Tibial nerve (tissue), 4 donors: ENCODE results near the gene ALPL. TPM values are rescaled to one million over a fixed set of nuclear protein-coding genes. Genes with fewer than 3 reads are reported as not detected.
A peak's percentile ranks its signal among the peaks of the same experiment; 100 is the strongest.

Experiments used
- DNase-seq, 2 donors: peaks; one replicate each; pipeline ENCODE4 v3.0.0-alpha.2; 2019; ENCODE audit warnings: low spot score in 2 of 2
- H3K27ac ChIP-seq, 4 donors: fragments of 200-600 bp; sonication (generic) in 3 of 4; one replicate each; pipeline ENCODE4 v1.5.1; 2017 to 2019; ENCODE audit warnings: mild to moderate bottlenecking in 1 of 4
- H3K27me3 ChIP-seq, 2 donors: fragments of 200-600 bp; sonication (generic) in 1 of 2; one replicate each; pipeline versions ENCODE4 v1.5.1 to v1.6.0; 2017 to 2019
- H3K36me3 ChIP-seq, 3 donors: fragments of 200-600 bp; sonication (generic); one replicate each; pipeline ENCODE4 v1.5.1; 2018 to 2019
- H3K4me1 ChIP-seq, 4 donors: fragments of 200-600 bp; sonication (generic) in 3 of 4; one replicate each; pipeline ENCODE4 v1.5.1; 2017 to 2019
- H3K4me3 ChIP-seq, 4 donors: fragments of 200-600 bp; sonication (generic) in 3 of 4; one replicate each; pipeline ENCODE4 v1.5.1; 2017 to 2019; ENCODE audit warnings: mild to moderate bottlenecking in 1 of 4, moderate library complexity in 1 of 4
- H3K9me3 ChIP-seq, 4 donors: fragments of 200-600 bp; sonication (generic) in 3 of 4; one replicate each; pipeline ENCODE4 v1.5.1; 2017 to 2019
- CTCF ChIP-seq, 5 experiments: fragments of 200-600 bp in 3 of 5; fragments of 450-650 bp in 2 of 5; sonication (generic) in 3 of 5; IDR thresholded peaks; one replicate each; pipeline ENCODE4 v1.5.1; 2016 to 2019; ENCODE audit warnings: antibody characterized with exemption in 5 of 5, mild to moderate bottlenecking in 3 of 5, moderate library complexity in 2 of 5
- EP300 ChIP-seq, 2 donors: sonication (generic); formaldehyde crosslinking; IDR thresholded peaks; one replicate each; pipeline ENCODE4 v1.6.1; 2017; ENCODE audit warnings: antibody characterized with exemption in 2 of 2, mild to moderate bottlenecking in 1 of 2
- POLR2A ChIP-seq, 2 donors: fragments of 450-650 bp; IDR thresholded peaks; one replicate each; pipeline ENCODE4 v1.6.1; 2017; ENCODE audit warnings: antibody characterized with exemption in 2 of 2, mild to moderate bottlenecking in 2 of 2, moderate library complexity in 2 of 2
- WGBS, 2 donors: methylation state at CpG; one replicate each; pipeline ENCODE4 v1.1.5; 2018; 5-methylcytosine and 5-hydroxymethylcytosine counted together
- total RNA-seq, 4 donors: library from RNA; depleted of rRNA; stranded (reverse); fragments of >200 nt; gene quantifications; one replicate each; pipeline ENCODE4 v1.1.0, GENCODE V29; 2016

The ALPL gene
- total RNA-seq, 4 donors from 2014 or later, result 3.9 to 19.2 (median 7.5) TPM

- H3K36me3 ChIP-seq, result no peaks in the 10 kb centered on the region
- H3K4me1 ChIP-seq, result peaks cover 0 to 27% (median 7%) of the 10 kb centered on the region in 4 donors
- H3K9me3 ChIP-seq, result no peaks in the 10 kb centered on the region
- DNase-seq, result no peak
- no peaks in the 10 kb centered on the region for H3K27me3 ChIP-seq
- WGBS, 2 donors, result 83 to 90% methylated on average over 6 of the region's 6 CpGs
- TF ChIP-seq POLR2A (IDR thresholded peaks at IDR 0.05), result no peak
- TF ChIP-seq CTCF (IDR thresholded peaks at IDR 0.05), result no peak
- no peak for TF ChIP-seq EP300 (IDR thresholded peaks at IDR 0.05)
- H3K27ac ChIP-seq, result peak overlapping the region in 1 of 4 donors; percentile 84
- H3K4me3 ChIP-seq, result no peak overlapping the region
Observed at GRCh38 chr1:21541329-21541728, 32.1 kb downstream of the ALPL start.

- Histone ChIP-seq H3K27me3 (no peaks in the 10 kb centered on the region), H3K4me3 (no peak overlapping the region), H3K9me3 (no peaks in the 10 kb centered on the region), H3K4me1 (peaks cover 0 to 27% (median 7%) of the 10 kb centered on the region in 4 donors), H3K36me3 (no peaks in the 10 kb centered on the region), H3K27ac (peak overlapping the region in 2 of 4 donors; percentile 32 to 84)
- peak in 1 of 2 donors; percentile 11 for DNase-seq
- WGBS, 2 donors, result 44 to 45% methylated on average over 3 of the region's 3 CpGs
- TF ChIP-seq POLR2A (IDR thresholded peaks at IDR 0.05) (no peak), CTCF (IDR thresholded peaks at IDR 0.05) (no peak), EP300 (IDR thresholded peaks at IDR 0.05) (no peak)
Observed at GRCh38 chr1:21541835-21542234, 32.6 kb downstream of the ALPL start.

GRCh38 chr1:21543598-21543997 lies 34.4 kb downstream of the ALPL start:
- Histone ChIP-seq H3K27ac (no peak overlapping the region), H3K36me3 (no peaks in the 10 kb centered on the region), H3K4me1 (peaks cover 0 to 11% (median under 1%) of the 10 kb centered on the region in 4 donors), H3K9me3 (no peaks in the 10 kb centered on the region), H3K27me3 (no peaks in the 10 kb centered on the region), H3K4me3 (no peak overlapping the region)
- TF ChIP-seq EP300 (IDR thresholded peaks at IDR 0.05) (no peak), POLR2A (IDR thresholded peaks at IDR 0.05) (no peak), CTCF (IDR thresholded peaks at IDR 0.05) (no peak)
- no peak for DNase-seq
- WGBS, 2 donors, result 84 to 88% methylated on average over 6 of the region's 6 CpGs

- Histone ChIP-seq H3K36me3 (no peaks in the 10 kb centered on the region), H3K9me3 (no peaks in the 10 kb centered on the region), H3K27ac (no peak overlapping the region), H3K4me1 (peaks cover 0 to 10% (median 0%) of the 10 kb centered on the region in 4 donors), H3K4me3 (no peak overlapping the region), H3K27me3 (no peaks in the 10 kb centered on the region)
- 92 to 98% methylated on average over 4 of the region's 4 CpGs for WGBS, 2 donors
- no peak for TF ChIP-seq CTCF (IDR thresholded peaks at IDR 0.05)
- DNase-seq, result no peak
Observed at GRCh38 chr1:21544095-21544494, 34.9 kb downstream of the ALPL start.

- Histone ChIP-seq H3K27ac (no peak overlapping the region), H3K4me3 (no peak overlapping the region), H3K27me3 (no peaks in the 10 kb centered on the region), H3K4me1 (peaks cover 0 to 9% (median 0%) of the 10 kb centered on the region in 4 donors), H3K36me3 (no peaks in the 10 kb centered on the region), H3K9me3 (no peaks in the 10 kb centered on the region)
- 74 to 76% methylated on average over 11 of the region's 11 CpGs for WGBS, 2 donors
- DNase-seq, result no peak
- peak in 1 of 2 donors; percentile 15 for TF ChIP-seq EP300 (IDR thresholded peaks at IDR 0.05)
- TF ChIP-seq CTCF (IDR thresholded peaks at IDR 0.05), result no peak
Observed at GRCh38 chr1:21546122-21546825, 37.1 kb downstream of the ALPL start.
